Breast epithelium (tissue), 3 donors: ENCODE measurements around the gene STARD13.
"Not testable (repeated sequence)": the region's sequence is repeated elsewhere in the genome, so short reads cannot be mapped to it uniquely, and the experiment has no call there.

ENCODE experiments used
- POLR2A ChIP-seq: fragments of 450-650 bp; IDR thresholded peaks from one replicate; pipeline ENCODE4 v1.6.1; 2016; ENCODE audit warnings: antibody characterized with exemption, mild to moderate bottlenecking, moderate library complexity
- TF ChIP-seq, protein P1 (sequence below), 3 donors: fragments of 450-650 bp; IDR thresholded peaks; one replicate each; pipeline ENCODE4 v1.5.1; 2016 to 2017; ENCODE audit warnings: antibody characterized with exemption in 3 of 3, mild to moderate bottlenecking in 3 of 3, moderate library complexity in 3 of 3

DNA sequence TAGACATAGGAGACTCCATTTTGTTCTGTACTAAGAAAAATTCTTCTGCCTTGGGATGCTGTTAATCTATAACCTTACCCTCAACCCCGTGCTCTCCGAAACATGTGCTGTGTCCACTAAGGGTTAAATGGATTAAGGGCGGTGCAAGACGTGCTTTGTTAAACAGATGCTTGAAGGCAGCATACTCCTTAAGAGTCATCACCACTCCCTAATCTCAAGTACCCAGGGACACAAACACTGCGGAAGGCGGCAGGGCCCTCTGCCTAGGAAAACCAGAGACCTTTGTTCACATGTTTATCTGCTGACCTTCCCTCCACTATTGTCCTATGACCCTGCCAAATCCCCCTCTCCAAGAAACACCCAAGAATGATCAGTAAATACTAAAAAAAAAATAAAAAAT is 43.2 kb downstream of the STARD13 start:
- TF ChIP-seq POLR2A: not testable (repeated sequence)
- TF ChIP-seq, protein P1, sequence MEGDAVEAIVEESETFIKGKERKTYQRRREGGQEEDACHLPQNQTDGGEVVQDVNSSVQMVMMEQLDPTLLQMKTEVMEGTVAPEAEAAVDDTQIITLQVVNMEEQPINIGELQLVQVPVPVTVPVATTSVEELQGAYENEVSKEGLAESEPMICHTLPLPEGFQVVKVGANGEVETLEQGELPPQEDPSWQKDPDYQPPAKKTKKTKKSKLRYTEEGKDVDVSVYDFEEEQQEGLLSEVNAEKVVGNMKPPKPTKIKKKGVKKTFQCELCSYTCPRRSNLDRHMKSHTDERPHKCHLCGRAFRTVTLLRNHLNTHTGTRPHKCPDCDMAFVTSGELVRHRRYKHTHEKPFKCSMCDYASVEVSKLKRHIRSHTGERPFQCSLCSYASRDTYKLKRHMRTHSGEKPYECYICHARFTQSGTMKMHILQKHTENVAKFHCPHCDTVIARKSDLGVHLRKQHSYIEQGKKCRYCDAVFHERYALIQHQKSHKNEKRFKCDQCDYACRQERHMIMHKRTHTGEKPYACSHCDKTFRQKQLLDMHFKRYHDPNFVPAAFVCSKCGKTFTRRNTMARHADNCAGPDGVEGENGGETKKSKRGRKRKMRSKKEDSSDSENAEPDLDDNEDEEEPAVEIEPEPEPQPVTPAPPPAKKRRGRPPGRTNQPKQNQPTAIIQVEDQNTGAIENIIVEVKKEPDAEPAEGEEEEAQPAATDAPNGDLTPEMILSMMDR (IDR thresholded peaks at IDR 0.05): not testable (repeated sequence)
